Measurements from ENCODE around the gene TMOD4.

Gene TMOD4

GRCh38 chr1:151143986-151144385 is 31.8 kb downstream of the TMOD4 start:
- TF ChIP-seq, protein P1, sequence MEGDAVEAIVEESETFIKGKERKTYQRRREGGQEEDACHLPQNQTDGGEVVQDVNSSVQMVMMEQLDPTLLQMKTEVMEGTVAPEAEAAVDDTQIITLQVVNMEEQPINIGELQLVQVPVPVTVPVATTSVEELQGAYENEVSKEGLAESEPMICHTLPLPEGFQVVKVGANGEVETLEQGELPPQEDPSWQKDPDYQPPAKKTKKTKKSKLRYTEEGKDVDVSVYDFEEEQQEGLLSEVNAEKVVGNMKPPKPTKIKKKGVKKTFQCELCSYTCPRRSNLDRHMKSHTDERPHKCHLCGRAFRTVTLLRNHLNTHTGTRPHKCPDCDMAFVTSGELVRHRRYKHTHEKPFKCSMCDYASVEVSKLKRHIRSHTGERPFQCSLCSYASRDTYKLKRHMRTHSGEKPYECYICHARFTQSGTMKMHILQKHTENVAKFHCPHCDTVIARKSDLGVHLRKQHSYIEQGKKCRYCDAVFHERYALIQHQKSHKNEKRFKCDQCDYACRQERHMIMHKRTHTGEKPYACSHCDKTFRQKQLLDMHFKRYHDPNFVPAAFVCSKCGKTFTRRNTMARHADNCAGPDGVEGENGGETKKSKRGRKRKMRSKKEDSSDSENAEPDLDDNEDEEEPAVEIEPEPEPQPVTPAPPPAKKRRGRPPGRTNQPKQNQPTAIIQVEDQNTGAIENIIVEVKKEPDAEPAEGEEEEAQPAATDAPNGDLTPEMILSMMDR (IDR thresholded peaks at IDR 0.05; ENCODE audit: borderline replicate concordance, control extremely low read depth, extremely low read depth, insufficient read depth, missing control alignments): no peak
- in situ Hi-C loops (cut with MboI; ENCODE audit: low sequenced_read_pairs, unreplicated experiment): no loop called here
- no peak for DNase-seq (ENCODE audit: low spot score)

- TF ChIP-seq, protein P1 (IDR thresholded peaks at IDR 0.05; ENCODE audit: borderline replicate concordance, control extremely low read depth, extremely low read depth, insufficient read depth, missing control alignments): no peak
- in situ Hi-C loops (cut with MboI; ENCODE audit: low sequenced_read_pairs, unreplicated experiment): no loop called here
- no peak for DNase-seq (ENCODE audit: low spot score)
These were observed 32.7 kb downstream of the TMOD4 start for GRCh38 chr1:151143057-151143435.

DNA sequence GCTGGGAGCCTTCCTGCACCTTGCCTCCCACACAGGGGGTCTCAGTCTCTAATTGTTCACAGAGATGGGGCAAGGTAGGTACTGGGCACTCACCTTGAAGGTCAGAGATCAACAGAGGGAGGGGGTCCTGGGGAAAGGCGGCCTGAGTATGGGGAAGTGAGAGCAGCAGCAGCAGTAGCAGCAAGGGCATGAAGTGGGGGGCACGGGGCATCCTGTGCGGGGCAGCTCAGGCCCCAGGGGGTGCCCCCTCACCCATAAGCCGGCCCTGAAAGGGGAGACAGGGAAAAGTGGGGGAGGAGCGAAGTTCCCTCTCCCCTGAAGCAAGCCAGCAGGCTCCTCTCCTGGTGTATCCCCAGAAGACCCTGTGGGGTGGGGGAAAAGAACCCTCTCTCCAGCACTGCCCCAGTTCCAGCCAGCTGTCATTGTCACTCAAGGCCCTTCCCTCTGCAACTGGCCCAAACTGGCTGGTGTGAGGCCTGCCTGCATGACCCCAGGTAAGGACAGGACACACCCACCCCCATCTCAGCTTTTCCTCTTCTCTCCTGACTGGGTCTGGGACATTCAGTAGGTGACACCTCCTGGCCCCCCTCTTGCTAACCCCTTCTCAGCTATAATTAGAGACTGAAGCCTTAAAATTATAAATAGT is 33.2 kb downstream of the TMOD4 start:
- DNase-seq (ENCODE audit: low spot score): no peak
- in situ Hi-C loops (cut with MboI; ENCODE audit: low sequenced_read_pairs, unreplicated experiment): no loop called here

GRCh38 chr1:151137789-151138188 is 38.0 kb downstream of the TMOD4 start:
- in situ Hi-C loops (cut with MboI; ENCODE audit: low sequenced_read_pairs, unreplicated experiment): no loop called here
- DNase-seq (ENCODE audit: low spot score): peak; percentile 12
- TF ChIP-seq, protein P1 (IDR thresholded peaks at IDR 0.05; ENCODE audit: borderline replicate concordance, control extremely low read depth, extremely low read depth, insufficient read depth, missing control alignments): no peak

More for the DNA sequence above, 33.2 kb downstream of the TMOD4 start:
- TF ChIP-seq, protein P1 (IDR thresholded peaks at IDR 0.05; ENCODE audit: borderline replicate concordance, control extremely low read depth, extremely low read depth, insufficient read depth, missing control alignments): no peak

- no peak for DNase-seq (ENCODE audit: low spot score)
- in situ Hi-C loops (cut with MboI; ENCODE audit: low sequenced_read_pairs, unreplicated experiment): no loop called here
- TF ChIP-seq, protein P1 (IDR thresholded peaks at IDR 0.05; ENCODE audit: borderline replicate concordance, control extremely low read depth, extremely low read depth, insufficient read depth, missing control alignments): no peak
These were observed 40.1 kb downstream of the TMOD4 start for GRCh38 chr1:151135433-151136385.

GRCh38 chr1:151134991-151135390 is 40.8 kb downstream of the TMOD4 start:
- DNase-seq (ENCODE audit: low spot score): peak; percentile 12
- TF ChIP-seq, protein P1 (IDR thresholded peaks at IDR 0.05; ENCODE audit: borderline replicate concordance, control extremely low read depth, extremely low read depth, insufficient read depth, missing control alignments): no peak
- in situ Hi-C loops (cut with MboI; ENCODE audit: low sequenced_read_pairs, unreplicated experiment): no loop called here

Data from GM13976 (cell line).